Measurements from ENCODE around the gene LTBP2.

Gene LTBP2

DNA sequence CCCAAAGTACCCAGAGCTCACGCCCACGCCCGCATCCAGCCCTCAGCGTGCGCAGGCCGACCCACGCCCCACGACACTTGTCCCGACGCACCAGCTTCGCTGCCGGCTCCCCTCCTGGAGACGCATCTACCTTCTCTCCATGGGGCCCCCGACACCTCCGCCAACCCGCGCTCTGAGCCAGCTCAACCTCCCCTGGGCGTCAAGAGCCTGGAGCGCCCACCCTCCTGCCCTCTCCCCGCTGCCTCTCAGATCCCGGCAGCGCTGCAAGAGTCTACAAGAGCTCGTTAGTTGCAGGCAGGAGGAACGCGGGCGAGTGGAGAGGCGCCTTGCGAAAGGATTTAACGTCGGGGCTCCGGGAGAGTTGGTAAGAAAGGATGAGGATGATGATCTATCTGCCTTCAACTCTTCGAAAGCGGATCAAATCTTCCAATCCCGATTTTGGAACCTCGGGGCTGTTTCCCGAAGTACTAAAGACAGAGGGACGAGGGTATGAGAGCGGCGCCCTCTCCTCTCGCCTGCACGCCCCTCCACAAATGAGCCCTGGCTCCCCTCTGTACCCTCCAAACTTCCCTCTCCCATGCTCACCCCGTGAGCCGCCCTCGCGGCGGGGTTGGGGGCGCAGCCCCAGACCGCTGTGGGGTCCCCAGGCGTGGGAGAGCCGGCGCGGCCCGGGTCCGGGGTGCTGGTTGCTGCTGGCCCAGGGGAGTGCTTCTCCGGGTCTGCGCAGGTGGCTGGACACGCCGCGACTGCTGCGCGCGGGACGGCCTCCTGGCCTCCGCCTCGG lies 979 bp downstream of the LTBP2 start:
- no peak for DNase-seq

DNA sequence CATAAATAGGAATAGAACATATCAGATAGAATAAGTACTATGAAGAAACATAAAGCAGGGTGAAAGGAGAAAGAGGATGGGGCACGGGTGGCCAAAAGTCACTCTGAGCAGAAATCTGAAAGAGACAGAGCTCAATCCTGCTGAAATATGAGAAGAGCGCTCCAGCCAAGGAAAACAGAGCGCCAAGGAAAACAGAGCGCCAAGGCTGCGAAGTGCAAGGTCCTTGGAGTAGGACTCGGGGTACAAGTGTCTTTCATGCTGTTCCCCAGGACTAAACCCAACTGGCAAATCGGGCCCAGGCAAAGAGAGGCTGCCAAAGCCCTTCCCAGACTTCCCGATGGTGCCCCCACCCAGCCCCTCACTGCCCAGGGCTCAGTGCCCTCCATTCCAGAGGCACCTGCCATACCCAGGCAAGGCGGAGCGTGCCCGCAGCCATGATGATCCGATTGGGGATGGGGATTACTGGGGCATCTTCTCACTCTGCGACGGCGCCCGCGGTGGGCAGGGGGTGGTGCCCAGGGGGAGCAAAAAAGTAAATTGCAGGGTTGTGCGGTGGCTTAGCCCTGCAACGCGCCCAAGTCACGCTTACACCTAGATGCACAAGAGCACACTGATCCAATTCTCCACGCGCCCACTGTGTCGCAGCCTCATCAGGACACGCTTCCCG lies 1.7 kb downstream of the LTBP2 start:
- DNase-seq = no peak

DNA sequence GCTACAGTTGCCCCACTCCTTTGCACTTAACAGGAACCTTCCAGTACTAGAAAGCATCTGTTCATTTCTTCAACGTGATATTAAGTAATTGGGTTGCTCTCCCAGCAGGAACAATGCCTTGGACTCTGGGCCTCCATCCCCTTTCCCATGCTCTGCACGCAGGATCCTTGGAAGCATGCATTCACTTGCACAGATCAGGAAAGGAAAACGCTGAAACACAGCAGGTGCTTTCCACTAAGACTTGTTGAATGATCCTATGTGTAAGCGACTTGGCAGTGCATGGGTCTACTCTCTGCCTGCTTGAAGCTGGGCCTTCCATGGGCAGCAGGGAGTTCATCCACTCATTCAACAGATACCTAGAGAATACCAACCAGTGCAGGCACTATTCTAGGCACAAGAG lies 2.3 kb downstream of the LTBP2 start:
- no peak for DNase-seq

DNA sequence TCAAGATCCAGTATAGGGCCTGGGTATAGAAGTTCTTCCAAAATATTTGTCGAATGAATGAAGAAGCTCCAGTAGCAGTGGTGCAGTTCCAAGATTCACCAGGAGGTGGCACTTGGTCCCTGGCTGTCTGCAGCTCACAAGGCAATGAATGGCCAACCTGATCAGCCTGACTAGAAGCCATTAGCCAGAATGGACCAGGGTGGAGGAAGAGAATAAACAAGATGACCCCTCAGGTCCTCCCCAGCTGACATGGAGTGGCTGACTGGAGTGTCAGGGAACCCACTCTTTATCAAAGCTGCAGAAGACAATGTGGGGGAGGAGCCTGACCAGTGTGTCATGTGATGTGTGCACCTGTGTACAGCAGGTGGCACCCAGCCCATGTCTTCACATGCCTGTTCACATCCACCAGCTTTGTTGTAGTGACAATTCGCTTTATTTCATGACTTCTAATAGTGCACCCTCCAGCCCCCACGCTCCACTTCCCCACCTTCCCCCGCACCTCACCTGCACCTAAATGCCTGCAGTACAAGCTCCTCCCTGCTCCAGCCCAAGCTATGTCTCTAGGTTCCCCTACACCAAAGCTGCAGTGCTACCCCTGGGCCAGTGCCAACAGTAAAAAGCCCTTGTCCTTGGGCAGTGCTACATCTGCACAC lies 3.0 kb downstream of the LTBP2 start:
- peak; percentile 12 for DNase-seq

DNA sequence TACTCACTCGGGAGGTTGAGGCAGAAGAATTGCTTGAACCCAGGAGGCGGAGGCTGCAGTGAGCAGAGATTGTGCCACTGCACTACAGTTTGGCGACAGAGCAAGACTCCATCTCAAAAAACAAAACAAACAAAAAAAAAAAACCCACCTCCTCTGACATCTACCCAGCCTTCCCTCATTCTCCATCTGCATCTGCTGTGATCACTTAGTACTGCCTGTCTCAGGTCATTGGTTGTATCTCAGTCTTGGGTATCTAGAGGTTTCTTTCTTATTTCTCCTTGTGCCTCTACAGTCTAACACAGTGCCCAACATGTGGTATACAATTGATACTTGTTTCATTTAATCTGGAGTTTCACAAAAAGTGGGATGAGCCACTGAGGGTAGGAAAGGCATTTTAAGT lies 5.3 kb downstream of the LTBP2 start:
- DNase-seq = no peak

DNA sequence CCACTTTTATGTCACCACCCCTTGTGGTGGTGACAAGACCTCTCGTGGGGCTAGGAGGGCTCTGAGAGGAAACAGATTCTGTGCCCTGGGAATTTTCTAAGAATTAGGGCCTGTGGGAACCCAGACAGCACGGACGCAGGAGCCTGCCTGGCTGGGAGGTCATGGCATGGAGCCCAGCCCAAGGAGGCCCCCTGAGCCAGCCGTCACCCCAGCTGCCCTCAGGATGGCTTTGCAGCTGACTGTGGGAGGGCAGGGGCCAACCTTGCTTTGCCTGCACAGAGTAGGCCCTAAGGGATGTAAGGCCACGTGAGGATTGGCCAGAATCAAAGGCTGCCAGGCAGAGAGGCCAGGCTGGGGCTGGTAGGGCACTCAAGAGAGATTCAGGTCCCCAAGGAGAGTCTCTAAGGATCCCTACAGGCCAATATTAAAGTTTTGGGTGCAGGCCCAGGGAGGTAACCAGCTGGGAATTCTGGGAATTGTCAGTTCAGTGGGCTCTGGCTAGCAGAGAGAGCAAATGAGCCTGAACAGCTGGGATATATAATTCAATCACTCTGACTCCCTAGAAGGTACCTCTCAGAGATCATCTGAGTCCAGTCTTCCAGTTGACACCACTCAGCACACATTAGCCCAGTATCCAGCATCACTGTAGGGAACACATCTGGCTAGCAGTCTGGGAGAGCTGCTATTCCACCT lies 6.4 kb downstream of the LTBP2 start:
- no peak for DNase-seq

DNA sequence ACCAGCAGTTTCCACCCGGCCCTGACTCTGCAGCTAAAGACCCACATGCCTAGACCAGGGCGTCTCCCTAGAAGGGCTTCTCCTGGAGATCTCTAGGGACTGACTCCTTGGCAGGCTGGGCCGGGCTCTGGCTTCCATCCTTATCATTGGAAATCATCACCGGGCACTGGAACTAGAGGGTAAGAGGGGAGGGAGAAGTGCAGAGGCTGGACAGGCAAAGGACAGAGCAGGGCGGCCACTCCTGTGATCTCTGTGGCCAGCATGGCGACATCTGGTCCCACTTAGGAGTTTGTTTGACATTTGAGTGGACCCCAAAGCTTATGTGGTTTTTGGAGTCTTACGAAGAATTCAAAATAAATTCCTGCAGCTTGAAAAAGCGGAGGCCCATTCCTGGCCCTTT lies 7.1 kb downstream of the LTBP2 start:
- no peak for DNase-seq

DNA sequence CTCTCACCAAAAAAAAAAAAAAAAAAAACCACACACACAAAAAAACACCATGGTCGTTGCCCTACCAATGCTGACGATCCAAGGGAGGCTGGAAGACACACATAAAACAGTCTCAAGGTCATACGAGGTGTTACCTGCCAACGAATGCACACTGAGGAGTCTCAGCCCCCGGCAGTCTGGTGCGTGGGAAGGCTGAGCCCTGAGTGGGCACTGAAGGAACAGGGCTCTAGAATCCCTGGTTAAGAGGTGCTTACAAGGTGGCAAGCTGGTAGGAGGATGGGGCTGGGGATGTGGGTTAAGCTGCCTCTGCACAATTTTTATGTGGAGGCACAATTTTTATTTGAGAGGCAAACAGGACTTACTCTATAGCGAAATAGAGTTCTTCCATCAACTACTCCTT lies 7.9 kb downstream of the LTBP2 start:
- DNase-seq = no peak

DNA sequence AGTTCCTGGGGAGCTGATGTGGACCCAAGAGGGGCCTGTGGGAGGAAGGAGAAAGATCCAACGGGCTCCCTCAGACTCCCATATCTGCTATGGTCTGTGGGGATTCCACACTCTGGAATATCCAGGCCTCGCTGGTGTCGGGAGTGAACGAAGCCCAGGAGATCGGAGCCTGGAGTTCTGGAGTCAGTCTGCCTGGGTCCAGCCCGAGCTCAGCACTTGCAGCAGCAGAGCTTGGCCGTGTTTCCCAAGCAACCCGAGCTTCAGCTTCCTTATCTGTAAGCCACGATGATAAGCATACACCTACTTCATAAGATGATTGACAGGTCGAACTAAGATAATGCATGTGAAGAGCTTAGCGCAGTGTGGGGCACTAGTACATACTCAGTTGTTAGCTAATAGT lies 10.1 kb downstream of the LTBP2 start:
- no peak for DNase-seq

DNA sequence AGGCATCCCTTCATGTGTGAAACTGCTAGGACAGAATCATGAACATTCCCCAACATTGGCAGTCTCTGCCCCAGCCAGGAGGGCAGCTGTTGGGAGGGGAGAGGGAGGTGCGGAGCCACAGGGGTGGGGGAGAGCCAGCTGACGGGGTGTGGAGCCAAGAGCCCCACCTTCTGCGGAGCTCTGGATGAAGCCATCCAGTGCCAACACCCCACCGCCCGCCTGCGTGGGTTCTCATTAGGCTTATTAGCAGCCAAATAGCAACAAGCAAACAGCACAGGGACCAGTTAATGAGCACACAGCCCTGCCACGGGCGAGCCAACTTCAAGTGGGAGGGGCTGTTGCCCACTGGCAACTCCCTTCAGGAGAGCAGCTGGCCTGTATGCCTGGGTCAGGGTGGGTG lies 12.1 kb downstream of the LTBP2 start:
- no peak for DNase-seq

DNA sequence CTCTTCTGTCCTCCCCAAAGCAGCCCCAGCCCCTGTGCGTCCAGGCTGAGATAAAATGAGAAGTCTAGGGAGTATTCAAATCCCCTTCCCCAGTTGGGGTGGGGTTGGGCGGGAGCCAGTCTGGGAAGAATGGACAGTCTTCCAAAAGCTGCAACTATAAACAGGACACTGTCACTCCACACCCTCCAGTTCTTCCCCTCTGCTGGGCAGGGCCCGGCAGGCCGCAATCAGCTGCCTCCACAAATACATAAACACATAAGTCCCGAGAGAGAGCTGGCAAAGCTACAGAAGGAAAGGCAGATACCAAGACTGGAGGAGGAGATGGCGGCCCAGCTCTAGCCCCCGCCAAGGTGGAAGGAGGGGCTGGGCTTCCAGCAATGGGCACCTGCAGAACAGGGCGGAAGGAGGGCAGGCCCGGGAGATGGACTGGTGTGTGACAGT lies 12.7 kb downstream of the LTBP2 start:
- no peak for DNase-seq

DNA sequence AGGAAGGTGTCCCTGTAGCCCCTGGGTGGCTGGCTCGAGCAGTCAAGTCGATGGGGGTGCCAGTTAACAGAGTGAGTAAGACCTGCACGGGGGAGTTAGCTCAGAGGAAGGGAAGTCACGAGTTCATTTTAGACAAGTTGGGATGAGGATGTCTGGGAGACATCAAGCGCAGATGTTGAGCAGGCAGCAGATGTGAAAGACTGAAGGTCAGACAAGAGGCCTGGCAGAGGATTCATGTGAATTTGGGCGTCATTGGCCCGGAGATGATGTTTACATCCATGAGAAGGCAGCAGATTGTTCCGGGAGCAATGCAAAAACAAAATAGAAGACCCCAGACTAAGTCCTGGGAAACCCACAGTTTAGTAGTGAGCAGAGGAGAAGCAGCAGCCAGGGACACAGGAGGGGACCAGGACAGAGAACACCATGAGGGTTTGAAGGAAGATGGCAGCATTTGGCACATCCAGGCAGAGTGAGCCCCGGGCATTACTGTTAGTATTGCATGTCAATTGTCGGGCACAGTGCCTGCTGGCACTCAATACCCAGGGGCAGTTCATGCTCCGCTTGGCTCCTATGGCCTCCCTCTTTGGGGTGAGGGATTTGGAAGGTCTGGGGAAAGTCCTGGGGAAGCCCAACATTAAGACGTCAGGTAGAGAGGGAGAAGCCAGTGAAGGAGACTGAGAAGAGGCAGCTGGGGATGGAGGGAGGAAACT lies 15.1 kb downstream of the LTBP2 start:
- DNase-seq = no peak

DNA sequence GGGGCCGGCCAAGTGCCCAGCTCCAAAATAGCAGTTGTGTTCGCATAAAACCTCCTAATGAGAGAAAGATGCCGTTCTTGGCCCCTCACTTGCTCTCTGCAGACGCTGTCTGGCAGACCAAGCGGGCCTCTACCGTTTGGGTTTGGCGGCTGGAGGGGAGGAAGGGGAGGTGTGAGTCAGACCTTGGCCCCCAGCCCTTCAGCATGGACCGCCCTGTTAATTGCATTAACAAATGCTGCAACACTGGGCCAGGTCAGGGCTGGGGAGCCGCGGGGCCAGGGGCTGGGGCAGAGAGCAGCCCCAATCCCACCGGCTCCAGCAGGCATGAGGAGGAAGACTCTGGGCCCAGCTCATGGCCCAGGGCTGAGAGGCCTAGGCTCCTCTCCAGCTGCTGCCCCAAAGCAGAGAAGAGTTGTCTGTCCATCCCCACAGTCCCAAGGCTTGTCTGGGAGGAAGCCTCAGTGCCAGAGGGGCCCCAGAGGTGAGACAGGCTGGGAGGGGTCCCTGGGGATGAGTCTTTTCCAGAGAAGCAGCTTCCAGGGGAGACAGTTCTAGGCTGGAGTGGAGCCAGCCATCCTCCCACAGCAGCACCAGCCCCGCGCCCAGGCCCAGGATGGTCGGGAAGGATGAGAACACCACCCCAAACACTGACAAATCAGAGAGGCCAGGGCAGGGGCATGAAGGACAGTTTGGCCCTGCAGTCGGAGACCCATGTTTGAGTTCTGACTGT lies 16.9 kb downstream of the LTBP2 start:
- no peak for DNase-seq

DNA sequence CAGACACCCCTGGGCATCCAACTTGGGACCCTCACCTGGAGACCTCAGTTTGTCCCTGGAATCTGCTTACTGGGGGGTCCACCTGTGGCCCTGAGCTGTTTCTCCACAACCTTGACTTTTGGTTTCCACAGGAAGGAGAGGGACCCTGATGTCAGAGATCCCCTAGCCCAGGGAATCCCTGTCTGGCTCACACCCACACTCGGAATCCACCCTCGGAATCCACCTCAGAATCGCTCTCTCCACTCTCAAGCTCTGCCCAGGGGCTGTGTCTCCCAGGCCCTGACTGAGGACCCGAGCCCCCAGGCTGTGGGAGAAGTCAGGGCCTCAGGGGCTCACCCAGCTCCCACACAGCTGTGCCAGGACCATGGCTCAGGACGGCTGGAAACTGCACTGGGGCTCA lies 17.4 kb downstream of the LTBP2 start:
- no peak for DNase-seq

DNA sequence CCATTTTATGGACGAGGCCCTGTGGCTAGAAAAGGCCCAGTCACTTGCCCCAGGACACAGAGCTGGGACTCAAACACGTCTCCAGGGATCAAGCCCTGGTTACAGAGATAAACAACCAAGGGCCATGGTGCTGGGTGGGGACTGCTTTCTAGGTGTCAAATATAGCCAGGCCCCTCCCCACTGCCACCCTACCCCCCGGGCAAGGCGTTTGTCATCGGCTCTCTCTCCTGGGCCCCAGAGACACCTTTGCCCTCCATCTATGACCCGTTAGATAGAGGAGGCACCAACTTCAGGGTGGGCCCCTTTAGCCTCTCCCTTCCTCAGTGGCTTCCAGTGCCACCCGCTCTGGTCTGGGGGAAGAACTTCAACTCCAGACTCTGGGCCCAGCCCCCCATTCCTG lies 18.0 kb downstream of the LTBP2 start:
- no peak for DNase-seq

DNA sequence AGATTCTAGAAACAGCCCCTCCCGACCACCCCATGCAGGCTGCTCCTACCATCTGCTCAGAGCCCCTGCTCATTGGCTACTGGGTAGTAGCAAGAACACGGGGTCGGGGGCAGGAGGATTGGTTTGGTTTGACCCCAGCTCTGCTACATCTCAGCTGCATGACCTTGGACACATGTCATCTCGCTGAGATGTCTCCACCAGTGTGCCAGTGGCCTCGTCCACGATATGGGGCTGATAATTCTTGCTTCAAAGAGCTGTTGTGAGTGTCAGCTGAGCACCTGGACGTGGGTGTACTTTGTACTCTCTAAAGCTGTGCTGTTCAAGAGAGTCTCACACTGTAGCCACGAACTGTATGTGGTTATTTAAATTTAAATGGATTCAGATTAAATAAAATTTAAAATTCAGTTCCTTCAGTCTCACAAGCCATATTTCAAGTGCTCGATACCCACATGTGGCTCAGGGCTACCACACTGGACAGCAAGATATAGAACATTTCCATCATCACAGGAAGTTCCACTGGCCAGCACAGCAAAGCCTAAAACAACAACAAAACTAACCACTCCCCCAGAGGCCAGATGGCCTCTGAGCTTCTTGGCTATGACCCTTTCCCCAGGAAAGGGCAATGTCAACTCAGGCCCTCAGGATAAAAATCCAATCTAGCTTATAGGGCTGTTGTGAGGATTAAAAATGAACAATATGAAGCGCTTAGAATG lies 18.6 kb downstream of the LTBP2 start:
- no peak for DNase-seq

DNA sequence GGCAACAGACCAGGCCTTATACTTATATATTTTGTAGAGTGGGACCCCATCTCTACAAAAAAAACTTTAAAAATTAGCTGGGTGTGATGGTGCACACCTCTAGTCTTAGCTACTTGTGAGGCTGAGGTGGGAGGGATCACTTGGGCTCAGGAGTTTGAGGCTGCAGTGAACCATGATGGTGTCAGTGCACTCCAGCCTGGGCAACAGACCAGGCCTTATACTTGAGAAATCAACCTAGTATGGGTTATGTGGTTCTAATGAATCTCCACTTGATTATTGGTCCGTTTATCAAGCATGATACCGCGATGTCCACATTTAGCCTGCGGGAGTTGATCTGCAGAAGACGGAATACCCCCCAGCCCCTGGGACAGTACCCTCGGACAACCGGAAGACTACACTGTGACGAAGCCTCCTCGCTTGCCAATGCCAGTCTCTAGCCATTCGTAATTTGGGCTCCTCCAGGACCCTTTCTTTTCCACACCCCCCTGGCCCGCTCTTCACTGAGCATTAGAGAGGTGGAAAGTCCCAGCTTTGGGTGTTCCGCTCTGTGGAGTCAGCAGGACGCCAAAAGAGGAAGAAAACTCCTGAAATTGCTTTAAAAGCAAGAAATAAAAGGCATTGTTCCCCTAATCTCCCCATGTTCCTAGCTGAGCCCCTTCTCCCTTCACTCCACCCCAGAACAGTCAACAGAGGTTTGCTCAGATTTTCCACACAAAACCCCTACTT lies 19.4 kb downstream of the LTBP2 start:
- DNase-seq = no peak

DNA sequence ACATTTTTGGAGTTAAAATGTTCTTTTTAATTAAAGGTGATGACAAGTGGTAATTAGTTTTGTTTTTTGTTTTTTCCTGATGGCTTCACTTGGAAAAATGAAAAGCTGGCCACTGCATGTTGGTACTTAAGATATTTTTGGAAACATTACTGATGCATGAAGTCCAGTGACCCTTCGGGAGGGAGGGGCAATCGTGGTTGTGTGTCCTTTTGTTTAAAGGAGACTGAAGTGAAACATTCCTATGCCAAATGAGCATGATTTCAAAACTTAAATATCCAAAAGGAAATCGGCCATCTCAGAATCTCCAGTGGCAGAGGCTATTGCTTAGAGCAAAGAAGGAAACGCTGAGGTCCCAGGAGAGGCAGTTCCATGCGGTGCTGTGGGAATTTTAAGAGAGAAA lies 20.1 kb downstream of the LTBP2 start:
- DNase-seq = no peak

DNA sequence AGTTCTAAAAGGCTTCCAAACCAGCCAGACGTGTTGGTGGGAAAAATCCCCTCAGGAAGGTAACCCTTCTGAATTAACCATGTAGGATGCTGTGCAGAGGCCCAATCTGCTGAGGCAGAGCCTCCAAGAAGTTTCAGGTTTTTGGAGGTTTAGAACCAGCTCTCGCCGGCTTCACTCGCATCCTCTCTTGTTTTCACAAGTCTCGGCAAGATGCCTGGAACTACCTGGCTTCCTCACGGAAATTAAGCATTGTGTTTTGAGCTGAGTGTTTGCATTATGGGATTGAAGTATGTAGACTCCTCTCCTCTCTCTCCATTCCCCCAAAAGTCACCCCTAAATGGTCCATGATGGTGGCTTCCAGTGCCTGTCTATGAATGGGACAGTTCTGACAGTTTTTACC lies 20.6 kb downstream of the LTBP2 start:
- no peak for DNase-seq

DNA sequence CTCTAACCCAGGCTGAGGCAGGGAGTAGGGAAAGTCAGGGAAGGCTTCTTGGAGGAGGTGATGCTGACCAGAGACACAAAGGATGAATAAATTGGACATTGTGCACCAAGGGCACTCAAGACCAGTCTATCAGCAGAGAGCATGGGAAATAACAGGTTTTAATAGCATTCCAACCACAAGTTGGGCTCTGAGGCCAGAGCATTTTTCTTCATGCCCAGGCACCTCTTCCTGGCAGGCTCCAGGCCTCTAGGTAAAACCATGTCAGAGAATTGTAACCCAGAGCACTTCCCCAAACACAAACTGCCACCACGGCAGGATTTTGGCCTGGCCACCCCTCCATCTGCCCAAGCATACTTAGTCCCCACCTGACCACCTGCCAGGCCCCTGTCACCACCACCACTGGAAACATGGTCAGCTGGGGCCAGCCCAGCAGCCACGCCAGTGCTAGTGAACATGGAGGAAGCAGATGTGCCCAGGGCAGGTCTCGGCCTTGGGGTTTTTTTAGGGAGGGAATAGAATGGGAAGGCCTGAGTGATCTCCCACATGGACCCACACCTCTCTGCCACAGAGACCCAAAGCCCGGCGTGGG lies 22.7 kb downstream of the LTBP2 start:
- DNase-seq = no peak

DNA sequence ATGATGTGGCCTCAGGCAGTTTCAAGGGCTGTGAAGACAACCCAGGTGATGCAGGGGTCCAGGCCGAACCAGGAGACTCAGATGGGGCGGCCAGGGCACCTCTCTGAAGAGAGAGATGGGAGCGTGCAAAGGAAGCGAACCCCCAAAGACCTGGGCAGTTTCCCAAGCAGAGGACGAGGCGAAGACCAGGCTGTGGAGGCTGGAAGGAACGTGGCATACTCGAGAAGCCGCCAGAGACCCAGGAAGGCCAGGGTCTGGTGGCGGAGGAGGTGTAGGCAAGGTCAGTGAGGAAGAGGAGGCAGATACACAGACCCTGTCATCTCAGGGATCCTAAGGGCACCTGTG lies 24.7 kb downstream of the LTBP2 start:
- no peak for DNase-seq
